K562 (cell line): ENCODE measurements around the gene SUPT20HL1. TPM values are rescaled to one million over a fixed set of nuclear protein-coding genes. Genes with fewer than 3 reads are reported as not detected.

ENCODE experiments used
- ATAC-seq: fragments of 200-7000 bp; cut with Tn5 transposase; 3 replicates; pipeline ENCODE4 v1.9.1; 2020; ENCODE audit warnings: moderate library complexity
- BruUV-seq: library from RNA; stranded (reverse); fragments of 400-500 nt; replicated peaks from 2 replicates; lab custom pipeline; 2021; lab: Mats Ljungman, UMichigan
- CTCF ChIA-PET: fragments of 300-600 bp; formaldehyde crosslinking; extraction: SDS; loops from one replicate; lab custom pipeline; 2021; ENCODE audit warnings: low intra/inter-chr PET ratio; lab: Yijun Ruan, JAX
- POLR2A ChIA-PET: fragments of 300-600, 350-650 bp; sonication (Branson Sonifier 250); formaldehyde crosslinking; extraction: SDS; loops from one replicate; lab custom pipeline; 2021; ENCODE audit warnings: antibody characterized with exemption, inconsistent platforms; lab: Yijun Ruan, JAX
- DNase-seq, 4 experiments: peaks; one replicate each; pipeline versions ENCODE4 v3.0.0 to v3.0.0-alpha.2; 2011 to 2018; ENCODE audit warnings: low spot score in 3 of 4, mixed read lengths in 3 of 4; ENCODE audit errors: extremely low read depth in 1 of 4
- FAIRE-seq: peaks from 2 replicates; lab custom pipeline; 2011; peaks lifted over from hg19 to GRCh38; lab: Jason Lieb, UNC
- H2AFZ ChIP-seq: 2 replicates; pipeline ENCODE4 v1.6.0; 2011; ENCODE audit warnings: low read depth, low read length, control low read depth, inconsistent platforms
- H3K27ac ChIP-seq: fragments of 200-600 bp; 3 replicates; pipeline ENCODE4 v1.8.0; 2011; ENCODE audit warnings: low read depth, mild to moderate bottlenecking, control low read depth, inconsistent platforms, low read length, moderate library complexity, mixed read lengths; ENCODE audit errors: extremely low read depth
- H3K27me3 ChIP-seq, 2 experiments: fragments of 300-600 bp in 1 of 2; 2 replicates in 1 of 2; 3 replicates in 1 of 2; pipeline versions ENCODE4 v1.6.0 to v1.8.0; 2011; ENCODE audit warnings: inconsistent platforms in 2 of 2, low read length in 2 of 2, mild to moderate bottlenecking in 1 of 2, mixed read lengths in 1 of 2, moderate library complexity in 1 of 2; ENCODE audit not compliant: control insufficient read depth in 2 of 2, insufficient read depth in 2 of 2
- H3K36me3 ChIP-seq: fragments of 300-600 bp; 3 replicates; pipeline ENCODE4 v1.8.0; 2011; ENCODE audit warnings: mild to moderate bottlenecking, low read length, inconsistent platforms; ENCODE audit not compliant: control insufficient read depth, insufficient read depth
- H3K4me1 ChIP-seq, 2 experiments: fragments of 200-600 bp in 1 of 2; replicated peaks in 1 of 2; 2 replicates in 1 of 2; 3 replicates in 1 of 2; pipeline versions ENCODE4 v1.5.1 to v1.8.0; 2011; ENCODE audit warnings: inconsistent platforms in 2 of 2, low read length in 2 of 2, mild to moderate bottlenecking in 1 of 2, mixed read lengths in 1 of 2, moderate library complexity in 1 of 2; ENCODE audit not compliant: control insufficient read depth in 2 of 2, insufficient read depth in 2 of 2
- H3K4me2 ChIP-seq: 2 replicates; pipeline ENCODE4 v1.6.1; 2011; ENCODE audit warnings: low read length, control low read depth, inconsistent platforms, mixed read lengths; ENCODE audit not compliant: insufficient read depth
- H3K4me3 ChIP-seq: fragments of 200-600 bp; sonication (generic), shearing (Covaris generic); 2 replicates; pipeline ENCODE4 v1.5.1; 2016; ENCODE audit warnings: control low read depth, inconsistent platforms
- H3K79me2 ChIP-seq: fragments of 200-600 bp; 3 replicates; pipeline ENCODE4 v1.8.0; 2011; ENCODE audit warnings: low read length, inconsistent platforms; ENCODE audit not compliant: control insufficient read depth, insufficient read depth
- H3K9ac ChIP-seq, 2 experiments: 2 replicates each; pipeline versions ENCODE4 v1.6.0 to v1.6.1; 2011; ENCODE audit warnings: low read depth in 2 of 2, low read length in 2 of 2, control low read depth in 1 of 2, inconsistent platforms in 1 of 2, mild to moderate bottlenecking in 1 of 2, mixed read lengths in 1 of 2; ENCODE audit not compliant: insufficient read depth in 1 of 2
- H3K9me1 ChIP-seq: one replicate; pipeline ENCODE4 v1.6.0; 2011; ENCODE audit warnings: inconsistent platforms, mild to moderate bottlenecking, low read length, moderate library complexity; ENCODE audit not compliant: control insufficient read depth, insufficient read depth
- H3K9me3 ChIP-seq: replicated peaks from 2 replicates; pipeline ENCODE4 v1.5.1; 2011; ENCODE audit warnings: low read depth, low read length, inconsistent platforms; ENCODE audit not compliant: control insufficient read depth, insufficient read depth
- H4K20me1 ChIP-seq: replicated peaks from 2 replicates; pipeline ENCODE4 v1.6.1; 2011; ENCODE audit warnings: low read length, inconsistent platforms, mixed read lengths; ENCODE audit not compliant: control insufficient read depth, insufficient read depth
- HIVEP1 ChIP-seq: fragments of 250-450 bp; sonication (Bioruptor Pico); IDR thresholded peaks from 2 replicates; pipeline ENCODE4 v1.4.0; 2020; ENCODE audit warnings: mild to moderate bottlenecking
- LEF1 ChIP-seq: fragments of 450-650 bp; IDR thresholded peaks from 2 replicates; pipeline ENCODE4 v1.6.1; 2016; ENCODE audit warnings: mild to moderate bottlenecking
- REST ChIP-seq, 2 experiments: fragments of 450-650 bp; formaldehyde crosslinking in 1 of 2; IDR thresholded peaks; 2 replicates each; pipeline versions ENCODE4 v1.4.0 to v1.6.1; 2014 to 2020; ENCODE audit warnings: mild to moderate bottlenecking in 2 of 2, borderline replicate concordance in 1 of 2, low read depth in 1 of 2
- WGBS: fragments of 100-300 bp; shearing (Covaris generic); methylation state at CpG from one replicate; pipeline ENCODE4 v1.1.6; 2016; ENCODE audit warnings: low coverage, mixed read lengths; ENCODE audit not compliant: insufficient coverage; ENCODE audit errors: missing lambda C conversion rate; 5-methylcytosine and 5-hydroxymethylcytosine counted together
- in situ Hi-C: fragments of 300-500 bp; cut with MboI; formaldehyde crosslinking; loops from 4 replicates; pipeline ENCODE4 v1.15.0; 2018; ENCODE audit warnings: inconsistent platforms, mixed read lengths
- intact Hi-C: fragments of 100-400 bp; cut with micrococcal nuclease; formaldehyde crosslinking; loops from 2 replicates; pipeline ENCODE4 v1.14.2; 2022
- polyA plus RNA-seq, 8 experiments: library from polyadenylated mRNA; depleted of rRNA in 4 of 8; stranded (reverse) in 5 of 8; unstranded in 3 of 8; fragments of >200 nt; fragmentation: Nextera tagmentation in 2 of 8; fragmentation: Illumina TruSeq in 1 of 8; extraction: Ambion mirVana in 2 of 8; extraction: Trizol in 1 of 8; gene quantifications; 2 replicates each; pipeline versions ENCODE4 v1.2.1 to v1.2.3, GENCODE V29; 2011 to 2014; ENCODE audit warnings: inconsistent platforms in 1 of 8, missing spikeins in 1 of 8
- total RNA-seq, 7 experiments: library from RNA; depleted of rRNA in 6 of 7; stranded (reverse); fragments of >200 nt in 6 of 7; fragmentation: Illumina TruSeq in 2 of 7; extraction: Trizol in 2 of 7; gene quantifications; 2 replicates each; pipeline versions ENCODE4 v1.2.1 to v1.2.3, GENCODE V29; 2011 to 2021; ENCODE audit warnings: low replicate concordance in 1 of 7

SUPT20HL1 gene
- total and polyA plus RNA-seq, 9 of the 15 experiments (the other 6 are each of a cell fraction or from before 2014, with no cell fraction given) = not detected

DNA sequence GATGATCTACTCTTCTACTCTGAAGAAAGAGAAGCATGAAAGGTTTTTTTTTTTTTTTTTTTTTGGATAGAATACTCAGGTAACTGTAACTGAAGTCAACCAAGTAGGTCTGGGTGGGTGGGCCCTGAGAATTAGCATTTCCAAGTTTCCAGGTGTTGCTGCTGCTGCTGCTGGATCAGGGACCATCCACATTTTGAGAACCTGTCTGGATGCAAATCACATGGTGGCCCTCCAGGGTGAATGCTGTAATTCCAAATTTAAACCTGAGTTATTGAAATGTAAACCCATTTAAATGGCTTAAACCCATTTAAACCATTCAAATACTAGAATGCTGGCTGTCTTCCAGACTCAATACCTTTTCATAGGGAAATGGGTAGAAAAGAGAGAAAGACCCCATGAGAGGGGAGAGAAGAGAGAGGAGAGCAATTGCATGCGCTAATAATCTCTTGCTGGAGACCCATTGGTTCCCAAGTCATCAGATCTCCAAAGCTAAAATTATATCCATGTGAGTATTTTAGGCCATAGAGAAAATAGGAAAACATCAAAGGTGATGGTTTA, 17.6 kb downstream of the SUPT20HL1 start:
- H4K20me1 ChIP-seq = no peaks in the 10 kb centered on the region
- no peak overlapping the region for H2AFZ ChIP-seq
- no peak overlapping the region for H3K9ac ChIP-seq
- FAIRE-seq = no peak
- no peak for TF ChIP-seq REST (IDR thresholded peaks at IDR 0.05; ENCODE audit: borderline replicate concordance)
- no peak for TF ChIP-seq REST (CRISPR knock-in tag; IDR thresholded peaks at IDR 0.05; ENCODE audit: low read depth)
- TF ChIP-seq HIVEP1 (CRISPR knock-in tag) = no peak
- TF ChIP-seq LEF1 = no peak
- in situ Hi-C loops = no loop called here
- no peaks in the 10 kb centered on the region for H3K9me1 ChIP-seq
- ATAC-seq = no peak
- H3K4me2 ChIP-seq = no peak overlapping the region
- no TSS peak for BruUV-seq
- intact Hi-C loops = no loop called here
- no peaks in the 10 kb centered on the region for H3K4me1 ChIP-seq
- H3K4me3 ChIP-seq = no peak overlapping the region
- CTCF ChIA-PET = no interaction called here
- H3K36me3 ChIP-seq = no peaks in the 10 kb centered on the region
- peaks cover 0 to 5% of the 10 kb centered on the region in 2 experiments; a peak in 1 of 5 replicates for H3K27me3 ChIP-seq
- POLR2A ChIA-PET = no interaction called here
- no peak overlapping the region for H3K27ac ChIP-seq
- DNase-seq = no peak
- no peaks in the 10 kb centered on the region for H3K79me2 ChIP-seq
- WGBS = 0% methylated on average over 1 of the region's 1 CpG
- H3K9me3 ChIP-seq = no peaks in the 10 kb centered on the region
